GM23338 (cell line): ENCODE measurements around the gene TNPO3. TPM values are rescaled to one million over a fixed set of nuclear protein-coding genes. Genes with fewer than 3 reads are reported as not detected.

Source experiments
- ATAC-seq: fragments of 200-7000 bp; cut with Tn5 transposase; 3 replicates; pipeline ENCODE4 v1.9.1; 2020
- DNase-seq: peaks from one replicate; pipeline ENCODE4 v3.0.0-alpha.2; 2015; ENCODE audit warnings: low spot score
- H2AFZ ChIP-seq: fragments of 200-600 bp; sonication (generic); 2 replicates; pipeline ENCODE4 v1.8.0; 2016; ENCODE audit warnings: antibody characterized with exemption, mild to moderate bottlenecking, moderate library complexity
- H3F3A ChIP-seq: fragments of 200-600 bp; sonication (generic); replicated peaks from 2 replicates; pipeline ENCODE4 v1.8.0; 2017; ENCODE audit warnings: antibody characterized with exemption, mixed run types, low read depth
- H3K27ac ChIP-seq: fragments of 200-600 bp; sonication (generic); 2 replicates; pipeline ENCODE4 v1.6.1; 2016; ENCODE audit warnings: low read depth
- H3K27me3 ChIP-seq: fragments of 200-600 bp; sonication (generic); 2 replicates; pipeline ENCODE4 v1.8.0; 2016; ENCODE audit warnings: mild to moderate bottlenecking, mixed run types, moderate library complexity; ENCODE audit not compliant: insufficient read depth
- H3K36me3 ChIP-seq: fragments of 200-600 bp; sonication (generic); 2 replicates; pipeline ENCODE4 v1.8.0; 2016; ENCODE audit warnings: mild to moderate bottlenecking; ENCODE audit not compliant: insufficient read depth
- H3K4me1 ChIP-seq: fragments of 200-600 bp; sonication (generic); 2 replicates; pipeline ENCODE4 v1.8.0; 2016; ENCODE audit warnings: mild to moderate bottlenecking, moderate library complexity; ENCODE audit not compliant: insufficient read depth
- H3K4me2 ChIP-seq: fragments of 200-600 bp; sonication (generic); 2 replicates; pipeline ENCODE4 v1.7.1; 2017; ENCODE audit warnings: mixed run types
- H3K4me3 ChIP-seq: fragments of 200-600 bp; sonication (generic); 2 replicates; pipeline ENCODE4 v1.6.1; 2016; ENCODE audit warnings: mixed run types
- H3K79me2 ChIP-seq: fragments of 200-600 bp; sonication (generic); replicated peaks from 2 replicates; pipeline ENCODE4 v1.8.0; 2017; ENCODE audit warnings: mild to moderate bottlenecking; ENCODE audit not compliant: insufficient read depth
- H3K9me2 ChIP-seq: fragments of 200-600 bp; sonication (generic); 2 replicates; pipeline ENCODE4 v1.8.0; 2017; ENCODE audit not compliant: insufficient read depth
- H4K20me1 ChIP-seq: fragments of 200-600 bp; sonication (generic); replicated peaks from 2 replicates; pipeline ENCODE4 v1.8.0; 2017; ENCODE audit warnings: mild to moderate bottlenecking; ENCODE audit not compliant: insufficient read depth
- H3K27ac Mint-ChIP-seq: 2 replicates; pipeline ENCODE4 v1.8.0; 2020; ENCODE audit warnings: inconsistent platforms, mild to moderate bottlenecking, moderate library complexity, mixed read lengths
- H3K27me3 Mint-ChIP-seq: 3 replicates; pipeline ENCODE4 v1.8.0; 2022; ENCODE audit warnings: low read depth, mild to moderate bottlenecking, moderate library complexity, mixed read lengths, inconsistent platforms; ENCODE audit not compliant: insufficient read depth, poor library complexity
- H3K36me3 Mint-ChIP-seq: 3 replicates; pipeline ENCODE4 v1.8.0; 2021; ENCODE audit warnings: low read depth, mild to moderate bottlenecking, inconsistent platforms, moderate library complexity, mixed read lengths
- H3K4me1 Mint-ChIP-seq: 3 replicates; pipeline ENCODE4 v1.8.0; 2020; ENCODE audit warnings: mild to moderate bottlenecking, inconsistent platforms, mixed read lengths
- H3K4me3 Mint-ChIP-seq: 3 replicates; pipeline ENCODE4 v1.8.0; 2021; ENCODE audit warnings: moderate library complexity, mild to moderate bottlenecking, inconsistent platforms, mixed read lengths
- H3K9me3 Mint-ChIP-seq: 3 replicates; pipeline ENCODE4 v1.8.0; 2020; ENCODE audit warnings: moderate library complexity, mild to moderate bottlenecking, inconsistent platforms, mixed read lengths
- CREB1 ChIP-seq: fragments of 250-450 bp; sonication (Bioruptor Pico); IDR thresholded peaks from 2 replicates; pipeline ENCODE4 v1.5.0; 2020; ENCODE audit warnings: low read depth, mild to moderate bottlenecking, moderate library complexity
- CTCF ChIP-seq, 2 experiments: fragments of 200-600 bp in 1 of 2; sonication (generic) in 1 of 2; conservative IDR thresholded peaks; 2 replicates each; pipeline versions ENCODE4 v1.5.1 to v1.6.1; 2016 to 2017; ENCODE audit warnings: antibody characterized with exemption in 2 of 2, low read depth in 2 of 2, mild to moderate bottlenecking in 2 of 2, moderate library complexity in 1 of 2
- ETS1 ChIP-seq: IDR thresholded peaks from 2 replicates; pipeline ENCODE4 v1.6.1; 2016; ENCODE audit warnings: antibody characterized with exemption
- EZH2phosphoT487 ChIP-seq: fragments of 200-600 bp; sonication (generic); IDR thresholded peaks from one replicate; pipeline ENCODE4 v1.8.1; 2018; ENCODE audit warnings: antibody characterized with exemption; ENCODE audit not compliant: unreplicated experiment
- JUNB ChIP-seq: IDR thresholded peaks from one replicate; pipeline ENCODE4 v1.6.1; 2016; ENCODE audit warnings: antibody characterized with exemption; ENCODE audit not compliant: unreplicated experiment
- NANOG ChIP-seq: IDR thresholded peaks from 2 replicates; pipeline ENCODE4 v1.6.1; 2016; ENCODE audit warnings: antibody characterized with exemption, borderline replicate concordance
- REST ChIP-seq: IDR thresholded peaks from one replicate; pipeline ENCODE4 v1.6.1; 2018; ENCODE audit warnings: antibody characterized with exemption; ENCODE audit not compliant: unreplicated experiment
- ZNF114 ChIP-seq: fragments of 250-450 bp; sonication (Bioruptor Pico); IDR thresholded peaks from 2 replicates; pipeline ENCODE4 v1.5.0; 2020; ENCODE audit warnings: mild to moderate bottlenecking, moderate library complexity
- ZNF331 ChIP-seq: fragments of 250-450 bp; sonication (Bioruptor Pico); IDR thresholded peaks from 2 replicates; pipeline ENCODE4 v1.5.0; 2020; ENCODE audit warnings: low read depth, mild to moderate bottlenecking, moderate library complexity
- polyA plus RNA-seq: library from polyadenylated mRNA; unstranded; fragments of >200 nt; fragmentation: Nextera tagmentation; extraction: Ambion mirVana; gene quantifications from 2 replicates; pipeline ENCODE4 v1.2.1, GENCODE V29; 2016
- total RNA-seq: library from RNA; depleted of rRNA; stranded (reverse); fragments of >200 nt; shearing (Covaris generic); gene quantifications from 2 replicates; pipeline ENCODE4 v1.2.3, GENCODE V29; 2014

The TNPO3 gene
- total and polyA plus RNA-seq, 2 experiments from 2014 or later = 38.2 to 127 TPM

- peaks cover 5% of the 10 kb centered on the region for H3K4me1 ChIP-seq
- no peak overlapping the region for H3K4me3 ChIP-seq
- TF ChIP-seq JUNB (no peak), CREB1 (CRISPR knock-in tag) (no peak), NANOG (no peak), ZNF114 (CRISPR knock-in tag) (no peak), REST (no peak), ETS1 (no peak), EZH2phosphoT487 (no peak), CTCF (conservative IDR thresholded peaks at IDR 0.05; ENCODE audit: low read depth in 2 of 2) (no peak)
- 0 out of 2 replicates have a peak, but pooled peaks cover 3% of the 10 kb centered on the region for H3F3A ChIP-seq
- H3K27me3 ChIP-seq = peaks cover 53% of the 10 kb centered on the region
- Mint-ChIP-seq H3K4me1 (peaks cover 26% of the 10 kb centered on the region), H3K27me3 (peaks cover 41% of the 10 kb centered on the region), H3K4me3 (no peak overlapping the region), H3K9me3 (no peaks in the 10 kb centered on the region; the same call in 2 of the 3 replicates), H3K36me3 (no peaks in the 10 kb centered on the region; the same call in 2 of the 3 replicates), H3K27ac (no peak overlapping the region)
- no peaks in the 10 kb centered on the region for H3K79me2 ChIP-seq
- ATAC-seq (no peak), DNase-seq (no peak)
- no peaks in the 10 kb centered on the region for H3K36me3 ChIP-seq
- H3K9me2 ChIP-seq = no peaks in the 10 kb centered on the region
- no peak overlapping the region for H3K4me2 ChIP-seq
- H3K27ac ChIP-seq = no peak overlapping the region
- no peaks in the 10 kb centered on the region for H4K20me1 ChIP-seq
- no peak overlapping the region for H2AFZ ChIP-seq
These were observed 136.8 kb downstream of the TNPO3 start for GRCh38 chr7:128918016-128918665.

GRCh38 chr7:128917122-128917521 lies 137.8 kb downstream of the TNPO3 start:
- no peak overlapping the region for H3K27ac Mint-ChIP-seq
- Histone ChIP-seq H3K27me3 (peaks cover 56% of the 10 kb centered on the region), H3K4me2 (no peak overlapping the region), H3K4me3 (no peak overlapping the region), H3F3A (peaks cover 3% of the 10 kb centered on the region; the same call in 1 of the 2 replicates), H3K36me3 (no peaks in the 10 kb centered on the region), H3K4me1 (peaks cover 5% of the 10 kb centered on the region), H2AFZ (no peak overlapping the region), H3K27ac (no peak overlapping the region), H4K20me1 (no peaks in the 10 kb centered on the region), H3K79me2 (no peaks in the 10 kb centered on the region), H3K9me2 (no peaks in the 10 kb centered on the region)
- no peak for ATAC-seq
- H3K4me3 Mint-ChIP-seq = no peak overlapping the region
- DNase-seq = no peak
- no peaks in the 10 kb centered on the region; the same call in 2 of the 3 replicates for H3K36me3 Mint-ChIP-seq
- no peaks in the 10 kb centered on the region; the same call in 2 of the 3 replicates for H3K9me3 Mint-ChIP-seq
- H3K4me1 Mint-ChIP-seq = peaks cover 23% of the 10 kb centered on the region
- H3K27me3 Mint-ChIP-seq = peaks cover 46% of the 10 kb centered on the region
- TF ChIP-seq ZNF331 (CRISPR knock-in tag) = no peak
- TF ChIP-seq ZNF114 (CRISPR knock-in tag) = no peak
